ENCODE data around the gene TLR10. TPM values are rescaled to one million over a fixed set of nuclear protein-coding genes. Genes with fewer than 3 reads are reported as not detected.

Gene TLR10
- polyA plus RNA-seq, 1 donor from 2014 or later, result 0.14 TPM

DNA sequence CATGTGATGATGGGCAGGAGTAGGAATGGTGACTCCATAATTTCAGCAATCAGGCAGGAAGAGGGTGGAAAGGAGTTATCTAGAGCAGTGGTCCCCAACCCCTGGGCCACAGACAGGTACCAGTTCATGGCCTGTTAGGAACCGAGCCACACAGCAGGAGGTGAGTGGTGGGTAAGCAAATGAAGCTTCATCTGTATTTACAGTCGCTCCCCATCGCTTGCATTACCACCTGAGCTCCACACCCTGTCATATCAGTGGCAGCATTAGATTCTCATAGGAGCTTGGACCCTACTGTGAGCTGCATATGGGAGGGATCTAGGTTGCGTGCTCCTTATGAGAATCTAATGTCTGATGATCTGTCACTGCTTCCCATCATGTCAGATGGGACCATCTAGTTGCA, 1.4 kb upstream of the TLR10 start:
- Histone ChIP-seq H3K9me3 (ENCODE audit: low read length) (no peaks in the 10 kb centered on the region), H3K9ac (ENCODE audit: low read length) (no peak overlapping the region), H3K4me2 (ENCODE audit: low read length) (no peak overlapping the region), H3K27me3 (ENCODE audit: insufficient read depth, low read depth, low read length) (no peaks in the 10 kb centered on the region), H2AFZ (ENCODE audit: low read depth, low read length) (no peak overlapping the region), H4K20me1 (ENCODE audit: insufficient read depth) (no peaks in the 10 kb centered on the region), H3K27ac (ENCODE audit: low read length) (no peak overlapping the region), H3K4me3 (ENCODE audit: low read length) (no peak overlapping the region), H3K36me3 (ENCODE audit: insufficient read depth, low read length) (no peaks in the 10 kb centered on the region), H3K9me2 (ENCODE audit: insufficient read depth, low read length) (no peaks in the 10 kb centered on the region), H3K79me2 (replicated peaks; ENCODE audit: insufficient read depth, low read length) (no peaks in the 10 kb centered on the region), H3F3A (ENCODE audit: insufficient read depth, low read length, poor library complexity, severe bottlenecking) (no peaks in the 10 kb centered on the region)
- TF ChIP-seq EP300 (conservative IDR thresholded peaks at IDR 0.05; ENCODE audit: poor library complexity, severe bottlenecking), result no peak
- no peak for TF ChIP-seq MXI1 (conservative IDR thresholded peaks at IDR 0.05; ENCODE audit: poor library complexity, severe bottlenecking)
- TF ChIP-seq POLR2AphosphoS5 (IDR thresholded peaks at IDR 0.05), result no peak
- TF ChIP-seq, protein P1, sequence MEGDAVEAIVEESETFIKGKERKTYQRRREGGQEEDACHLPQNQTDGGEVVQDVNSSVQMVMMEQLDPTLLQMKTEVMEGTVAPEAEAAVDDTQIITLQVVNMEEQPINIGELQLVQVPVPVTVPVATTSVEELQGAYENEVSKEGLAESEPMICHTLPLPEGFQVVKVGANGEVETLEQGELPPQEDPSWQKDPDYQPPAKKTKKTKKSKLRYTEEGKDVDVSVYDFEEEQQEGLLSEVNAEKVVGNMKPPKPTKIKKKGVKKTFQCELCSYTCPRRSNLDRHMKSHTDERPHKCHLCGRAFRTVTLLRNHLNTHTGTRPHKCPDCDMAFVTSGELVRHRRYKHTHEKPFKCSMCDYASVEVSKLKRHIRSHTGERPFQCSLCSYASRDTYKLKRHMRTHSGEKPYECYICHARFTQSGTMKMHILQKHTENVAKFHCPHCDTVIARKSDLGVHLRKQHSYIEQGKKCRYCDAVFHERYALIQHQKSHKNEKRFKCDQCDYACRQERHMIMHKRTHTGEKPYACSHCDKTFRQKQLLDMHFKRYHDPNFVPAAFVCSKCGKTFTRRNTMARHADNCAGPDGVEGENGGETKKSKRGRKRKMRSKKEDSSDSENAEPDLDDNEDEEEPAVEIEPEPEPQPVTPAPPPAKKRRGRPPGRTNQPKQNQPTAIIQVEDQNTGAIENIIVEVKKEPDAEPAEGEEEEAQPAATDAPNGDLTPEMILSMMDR (IDR thresholded peaks at IDR 0.05; ENCODE audit: poor library complexity, severe bottlenecking), result no peak
- TF ChIP-seq RAD21 (conservative IDR thresholded peaks at IDR 0.05), result no peak
- no peak for TF ChIP-seq EZH2 (IDR thresholded peaks at IDR 0.05; ENCODE audit: borderline replicate concordance, insufficient read depth, low read length, poor library complexity, severe bottlenecking)
- no peak for TF ChIP-seq SMC3 (conservative IDR thresholded peaks at IDR 0.05; ENCODE audit: poor library complexity)
- TF ChIP-seq, protein P2, sequence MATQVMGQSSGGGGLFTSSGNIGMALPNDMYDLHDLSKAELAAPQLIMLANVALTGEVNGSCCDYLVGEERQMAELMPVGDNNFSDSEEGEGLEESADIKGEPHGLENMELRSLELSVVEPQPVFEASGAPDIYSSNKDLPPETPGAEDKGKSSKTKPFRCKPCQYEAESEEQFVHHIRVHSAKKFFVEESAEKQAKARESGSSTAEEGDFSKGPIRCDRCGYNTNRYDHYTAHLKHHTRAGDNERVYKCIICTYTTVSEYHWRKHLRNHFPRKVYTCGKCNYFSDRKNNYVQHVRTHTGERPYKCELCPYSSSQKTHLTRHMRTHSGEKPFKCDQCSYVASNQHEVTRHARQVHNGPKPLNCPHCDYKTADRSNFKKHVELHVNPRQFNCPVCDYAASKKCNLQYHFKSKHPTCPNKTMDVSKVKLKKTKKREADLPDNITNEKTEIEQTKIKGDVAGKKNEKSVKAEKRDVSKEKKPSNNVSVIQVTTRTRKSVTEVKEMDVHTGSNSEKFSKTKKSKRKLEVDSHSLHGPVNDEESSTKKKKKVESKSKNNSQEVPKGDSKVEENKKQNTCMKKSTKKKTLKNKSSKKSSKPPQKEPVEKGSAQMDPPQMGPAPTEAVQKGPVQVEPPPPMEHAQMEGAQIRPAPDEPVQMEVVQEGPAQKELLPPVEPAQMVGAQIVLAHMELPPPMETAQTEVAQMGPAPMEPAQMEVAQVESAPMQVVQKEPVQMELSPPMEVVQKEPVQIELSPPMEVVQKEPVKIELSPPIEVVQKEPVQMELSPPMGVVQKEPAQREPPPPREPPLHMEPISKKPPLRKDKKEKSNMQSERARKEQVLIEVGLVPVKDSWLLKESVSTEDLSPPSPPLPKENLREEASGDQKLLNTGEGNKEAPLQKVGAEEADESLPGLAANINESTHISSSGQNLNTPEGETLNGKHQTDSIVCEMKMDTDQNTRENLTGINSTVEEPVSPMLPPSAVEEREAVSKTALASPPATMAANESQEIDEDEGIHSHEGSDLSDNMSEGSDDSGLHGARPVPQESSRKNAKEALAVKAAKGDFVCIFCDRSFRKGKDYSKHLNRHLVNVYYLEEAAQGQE (IDR thresholded peaks at IDR 0.05; ENCODE audit: borderline replicate concordance), result no peak
- TF ChIP-seq TAF1 (IDR thresholded peaks at IDR 0.05; ENCODE audit: low read depth), result no peak

DNA sequence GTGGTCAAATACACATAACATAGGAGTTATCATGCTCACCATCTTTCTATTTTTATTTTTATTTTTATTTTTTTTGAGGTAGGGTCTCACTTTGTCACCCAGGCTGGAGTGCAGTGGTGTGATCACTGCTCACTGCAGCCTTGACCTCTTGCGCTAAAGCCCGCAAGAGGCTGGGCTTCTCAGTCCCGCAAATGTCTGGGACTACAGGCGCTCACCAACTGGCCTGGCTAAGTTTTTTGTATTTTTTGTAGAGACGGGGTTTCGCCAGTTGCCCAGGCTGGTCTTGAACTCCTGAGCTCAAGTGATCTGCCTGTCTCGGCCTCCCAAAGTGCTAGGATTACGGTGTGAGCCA, 295 bp upstream of the TLR10 start:
- H3K27me3 ChIP-seq (ENCODE audit: insufficient read depth, low read depth, low read length), result no peaks in the 10 kb centered on the region
- H3K4me3 ChIP-seq (ENCODE audit: low read length), result no peak overlapping the region
- H3K4me2 ChIP-seq (ENCODE audit: low read length), result no peak overlapping the region
- no peak overlapping the region for H2AFZ ChIP-seq (ENCODE audit: low read depth, low read length)
- no peaks in the 10 kb centered on the region for H3K9me3 ChIP-seq (ENCODE audit: low read length)
- H4K20me1 ChIP-seq (ENCODE audit: insufficient read depth), result no peaks in the 10 kb centered on the region
- no peaks in the 10 kb centered on the region for H3F3A ChIP-seq (ENCODE audit: insufficient read depth, low read length, poor library complexity, severe bottlenecking)
- no peak overlapping the region for H3K9ac ChIP-seq (ENCODE audit: low read length)
- no peak for TF ChIP-seq SMC3 (conservative IDR thresholded peaks at IDR 0.05; ENCODE audit: poor library complexity)
- TF ChIP-seq TAF1 (IDR thresholded peaks at IDR 0.05; ENCODE audit: low read depth), result no peak
- TF ChIP-seq, protein P2 (IDR thresholded peaks at IDR 0.05; ENCODE audit: borderline replicate concordance), result no peak
- TF ChIP-seq, protein P1 (IDR thresholded peaks at IDR 0.05; ENCODE audit: poor library complexity, severe bottlenecking), result no peak
- no peak for TF ChIP-seq EP300 (conservative IDR thresholded peaks at IDR 0.05; ENCODE audit: poor library complexity, severe bottlenecking)
- TF ChIP-seq RAD21 (conservative IDR thresholded peaks at IDR 0.05), result no peak
- no peaks in the 10 kb centered on the region for H3K9me2 ChIP-seq (ENCODE audit: insufficient read depth, low read length)
- H3K36me3 ChIP-seq (ENCODE audit: insufficient read depth, low read length), result no peaks in the 10 kb centered on the region
- H3K27ac ChIP-seq (ENCODE audit: low read length), result no peak overlapping the region
- H3K79me2 ChIP-seq (replicated peaks; ENCODE audit: insufficient read depth, low read length), result no peaks in the 10 kb centered on the region

Measured in neural cell (in vitro differentiated cells).